Stromal cell of bone marrow (primary cell): ENCODE measurements around the gene TRIM27.
A peak's percentile ranks its signal among the peaks of the same experiment; 100 is the strongest.
"Not testable (repeated sequence)": the region's sequence is repeated elsewhere in the genome, so short reads cannot be mapped to it uniquely, and the experiment has no call there.

Experiments used
- DNase-seq: peaks from one replicate; pipeline ENCODE4 v3.0.0-alpha.2; 2012; ENCODE audit warnings: low read depth

The TRIM27 gene

GRCh38 chr6:28943223-28943556 is 19.4 kb upstream of the TRIM27 start:
- DNase-seq = no peak

DNA sequence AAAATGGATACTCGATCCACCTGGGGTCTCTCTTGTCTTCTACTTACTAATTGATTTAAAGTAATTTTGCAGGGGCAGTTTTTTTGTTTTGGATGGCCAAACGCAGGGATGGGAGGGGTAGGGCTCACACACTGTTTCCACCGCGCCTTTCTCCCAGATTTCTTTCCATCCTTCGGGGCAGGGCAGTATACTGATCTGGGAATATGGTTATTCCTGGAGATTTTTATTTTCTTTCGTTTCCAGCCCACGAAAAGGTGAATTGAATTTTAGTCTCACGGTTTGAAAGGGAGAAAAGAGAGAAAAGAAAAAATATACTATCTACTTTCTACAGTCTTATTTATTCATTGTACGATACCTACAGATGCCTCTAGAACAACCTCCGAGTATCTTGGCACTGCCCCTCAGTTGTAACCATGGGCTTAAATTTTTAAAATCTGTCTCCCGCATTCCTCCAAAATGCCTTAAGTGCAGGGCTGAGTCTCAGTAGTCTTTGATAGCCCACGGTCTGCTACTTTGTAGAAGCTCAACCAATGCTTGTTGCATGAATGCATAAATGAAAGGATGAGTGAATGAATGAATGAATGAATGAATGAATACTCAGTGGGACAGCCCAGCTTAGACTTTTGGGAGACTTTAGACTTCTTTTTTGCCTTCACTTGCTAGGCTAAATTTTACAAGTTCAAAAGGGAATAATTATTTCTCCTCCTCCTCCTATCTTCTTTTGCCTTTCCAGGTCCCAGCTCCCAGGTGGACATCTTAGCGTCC is 18.1 kb upstream of the TRIM27 start:
- no peak for DNase-seq

DNA sequence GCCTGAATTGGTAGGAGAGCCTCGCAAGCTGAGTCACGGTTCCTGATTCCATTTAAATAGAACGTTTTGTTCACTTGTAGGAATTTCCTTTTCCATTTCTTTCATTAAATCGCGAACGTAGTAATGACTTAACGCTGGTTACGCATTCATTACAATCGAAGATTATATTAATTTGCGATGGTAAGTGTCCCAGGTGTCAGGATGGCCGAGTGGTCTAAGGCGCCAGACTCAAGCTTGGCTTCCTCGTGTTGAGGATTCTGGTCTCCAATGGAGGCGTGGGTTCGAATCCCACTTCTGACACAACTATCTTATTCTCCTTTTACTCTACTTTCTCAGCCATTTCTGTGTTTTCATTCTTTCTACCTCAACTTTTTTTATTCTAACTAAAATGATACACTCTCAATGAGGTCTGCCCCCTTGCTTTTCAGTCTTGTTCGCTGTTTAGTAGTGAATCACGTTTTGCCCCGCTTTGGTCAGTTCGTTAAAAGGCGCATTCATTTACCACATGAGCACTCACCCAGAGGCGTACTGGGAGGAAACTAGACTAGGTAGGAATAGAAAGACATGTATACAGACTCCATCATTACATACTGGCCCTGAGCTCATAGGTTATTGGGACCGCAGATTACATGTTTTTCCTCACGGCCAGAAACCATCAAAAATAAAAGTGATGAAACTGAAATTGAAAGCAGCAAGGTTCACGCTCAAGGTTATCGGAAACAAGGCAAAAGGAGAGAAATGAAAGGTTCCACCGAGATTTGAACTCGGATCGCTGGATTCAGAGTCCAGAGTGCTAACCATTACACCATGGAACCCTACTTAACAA is 17.3 kb upstream of the TRIM27 start:
- peak; percentile 61 for DNase-seq

DNA sequence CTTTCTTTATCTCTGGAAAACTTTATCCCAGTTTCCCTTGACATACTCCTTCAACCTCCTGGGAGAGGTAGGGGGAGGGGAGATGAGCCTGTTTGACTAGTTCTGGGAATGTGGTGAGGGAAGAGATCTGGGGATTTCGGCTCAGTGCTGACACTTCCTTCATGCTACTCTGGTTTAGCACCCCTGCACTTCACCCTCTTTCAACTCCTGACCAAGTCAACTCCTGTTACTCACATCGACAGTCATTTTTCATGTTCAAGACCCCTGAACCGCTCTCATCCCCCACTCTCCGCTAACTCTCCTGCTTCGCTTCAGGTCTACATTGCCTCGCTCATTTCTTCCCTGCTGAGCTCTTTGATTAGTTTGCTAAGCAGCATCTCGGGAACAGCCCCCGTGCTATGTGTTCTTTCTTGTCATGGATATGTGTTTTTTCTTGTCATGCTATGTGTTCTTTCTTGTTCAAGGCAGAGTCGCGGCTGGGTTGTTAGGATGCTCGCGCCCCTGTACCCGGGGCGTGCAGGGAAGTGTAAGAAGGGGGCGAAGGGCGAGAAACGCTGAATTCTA is 16.6 kb upstream of the TRIM27 start:
- no peak for DNase-seq

DNA sequence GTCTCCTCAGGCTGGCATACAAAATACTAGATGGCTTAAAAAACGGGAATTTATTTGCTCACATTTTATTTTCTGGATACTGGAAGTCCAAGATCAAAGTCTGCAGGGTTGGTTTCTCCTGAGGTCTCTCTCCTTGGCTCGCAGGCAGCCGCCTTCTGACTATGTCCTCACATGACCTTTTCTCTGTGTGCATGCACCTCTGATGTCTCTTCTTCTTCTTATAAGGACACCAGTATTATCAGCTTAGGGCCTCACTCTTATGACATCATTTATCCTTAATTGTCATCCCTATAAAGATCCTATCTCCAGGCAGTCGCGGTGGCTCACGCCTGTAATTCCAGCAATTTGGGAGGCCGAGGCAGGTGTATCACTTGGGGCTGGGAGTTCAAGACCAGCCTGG is 9.3 kb upstream of the TRIM27 start:
- DNase-seq = no peak

GRCh38 chr6:28929887-28930620 is 6.3 kb upstream of the TRIM27 start:
- DNase-seq = no peak

GRCh38 chr6:28929339-28929738 is 5.6 kb upstream of the TRIM27 start:
- not testable (repeated sequence) for DNase-seq

GRCh38 chr6:28927846-28928245 is 4.1 kb upstream of the TRIM27 start:
- no peak for DNase-seq

DNA sequence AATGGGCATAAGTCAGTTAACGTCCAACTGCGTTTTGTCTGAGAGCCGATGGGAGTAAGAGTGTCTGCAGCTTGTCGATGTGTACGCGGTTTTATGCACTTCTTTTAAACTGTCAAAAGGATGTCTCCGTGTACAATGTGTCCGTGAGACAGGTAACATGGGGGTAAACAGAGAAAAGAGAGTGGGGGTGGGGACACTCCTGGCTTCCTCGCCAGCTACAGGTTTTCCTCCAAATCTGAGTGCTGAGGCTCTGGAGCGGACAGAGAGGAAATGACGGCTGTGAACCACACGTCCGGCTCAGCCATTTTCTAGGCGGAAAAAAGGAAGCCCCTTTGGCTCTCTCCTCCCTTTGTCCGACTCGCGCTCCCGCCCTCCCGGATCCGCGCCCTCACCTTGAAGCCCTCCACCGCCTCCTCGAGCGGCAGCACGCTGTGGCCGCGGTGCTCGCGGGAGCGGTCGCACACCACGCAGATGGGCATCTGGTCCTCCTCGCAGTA is 916 bp downstream of the TRIM27 start:
- no peak for DNase-seq

DNA sequence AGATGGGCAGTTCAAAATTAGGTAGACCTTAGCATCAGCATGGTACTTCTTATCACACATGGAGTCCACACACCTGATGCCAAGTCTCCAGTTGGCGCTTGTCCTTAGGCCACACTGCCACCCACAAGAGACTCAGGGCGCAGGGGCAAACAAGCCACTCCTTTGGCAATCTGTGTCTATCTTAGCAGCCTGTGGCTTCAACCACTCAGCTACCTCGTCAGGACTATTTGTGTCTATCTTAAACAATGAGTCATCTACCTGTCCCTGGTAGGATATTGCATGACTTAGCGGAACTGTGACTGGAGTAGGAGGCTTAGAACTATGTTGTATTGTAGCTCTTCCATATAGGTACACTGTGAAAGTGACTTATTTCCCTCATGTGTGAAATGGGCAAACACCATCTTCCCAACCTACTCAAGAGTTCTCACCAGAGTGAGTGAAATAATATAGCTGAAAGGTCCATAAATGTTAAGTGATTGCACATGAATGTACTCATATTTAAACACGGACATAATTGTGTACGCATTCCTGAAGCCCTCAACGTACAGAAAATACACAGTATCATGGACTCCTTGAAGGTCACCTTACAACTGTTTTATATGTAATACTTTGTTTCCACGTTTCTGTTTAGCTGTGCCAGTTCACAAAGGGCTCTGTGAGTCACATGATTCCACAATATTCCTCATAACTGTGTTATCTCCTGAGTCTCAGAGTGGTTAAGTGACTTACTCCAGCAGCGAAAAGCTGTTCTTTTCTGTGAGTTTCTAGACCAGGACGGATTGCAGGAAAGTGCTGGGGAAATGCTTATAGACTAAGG is 1.6 kb downstream of the TRIM27 start:
- no peak for DNase-seq

DNA sequence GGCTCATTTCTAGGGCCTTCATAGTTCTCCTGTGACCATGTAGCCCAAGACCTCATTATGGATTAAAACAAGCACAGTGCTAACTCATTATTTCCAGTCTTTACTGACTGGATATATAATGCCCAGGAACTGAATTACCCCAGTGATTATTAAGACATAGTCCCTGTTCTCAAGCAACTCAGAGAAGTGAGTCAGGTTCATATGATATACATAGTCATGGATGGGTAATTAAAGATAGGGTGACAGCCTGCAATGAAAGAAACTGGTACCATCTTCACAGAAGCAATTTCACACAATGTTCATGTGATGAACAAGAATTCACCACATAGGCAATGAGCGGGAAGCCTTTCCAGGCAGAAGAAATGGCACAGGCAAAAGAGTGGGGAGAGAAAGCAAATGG is 3.5 kb downstream of the TRIM27 start:
- DNase-seq = no peak

- no peak for DNase-seq
These were observed 8.8 kb downstream of the TRIM27 start for GRCh38 chr6:28914941-28915340.

DNA sequence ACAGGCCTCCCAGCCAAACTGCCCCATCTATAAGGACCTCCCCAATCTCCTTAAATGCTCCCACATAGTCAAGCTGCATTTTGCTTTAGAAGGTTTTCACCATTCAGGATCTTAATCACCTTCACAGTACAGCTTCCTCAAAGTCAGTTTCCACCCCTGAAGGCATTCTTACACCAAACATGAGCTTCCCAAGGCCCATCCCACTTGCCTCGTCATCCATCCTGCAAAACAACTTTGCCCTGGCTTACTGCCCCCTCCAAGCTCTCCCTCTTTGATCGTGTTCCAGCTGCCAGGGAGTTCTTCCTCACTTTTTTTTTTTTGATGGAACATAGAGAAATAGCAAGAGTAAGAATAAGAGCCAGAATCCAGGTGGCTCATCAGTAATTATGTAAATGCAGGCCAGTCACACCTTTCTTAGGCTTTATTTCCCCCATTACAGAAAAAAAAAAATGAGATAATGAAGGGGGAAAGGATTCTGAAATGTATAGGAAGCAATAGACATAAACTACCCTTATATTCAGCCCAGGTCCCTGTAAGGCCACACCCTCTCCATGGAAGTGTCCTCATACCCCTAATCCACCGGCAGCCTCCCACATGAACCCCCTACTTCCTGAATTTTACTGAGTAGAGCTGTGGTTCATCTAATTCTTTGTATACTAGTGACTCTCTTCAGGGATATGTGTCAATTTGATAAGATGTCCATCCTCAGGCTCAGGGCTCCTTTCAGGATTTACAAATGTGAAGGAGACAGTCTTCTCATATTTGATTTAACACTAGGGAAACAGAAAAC is 12.7 kb downstream of the TRIM27 start:
- no peak for DNase-seq

DNA sequence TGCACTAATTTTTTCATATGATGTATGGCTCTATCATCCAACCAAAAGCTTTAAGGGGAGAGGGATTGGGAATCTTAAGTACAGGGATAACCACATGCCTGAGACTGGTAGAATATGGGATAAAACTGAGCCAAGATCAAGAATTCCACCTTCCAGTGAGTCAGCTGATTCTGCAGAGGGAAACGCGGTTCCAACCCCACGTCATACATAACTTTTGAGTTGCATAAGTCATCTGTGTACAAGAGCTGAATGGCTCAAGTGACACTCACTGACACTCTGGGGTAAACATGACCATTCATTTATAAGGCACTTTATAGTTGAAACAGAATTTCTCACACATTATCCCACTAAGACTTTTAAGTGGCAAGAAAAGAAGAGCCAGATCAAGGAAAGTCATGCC is 16.4 kb downstream of the TRIM27 start:
- DNase-seq = peak; percentile 64

DNA sequence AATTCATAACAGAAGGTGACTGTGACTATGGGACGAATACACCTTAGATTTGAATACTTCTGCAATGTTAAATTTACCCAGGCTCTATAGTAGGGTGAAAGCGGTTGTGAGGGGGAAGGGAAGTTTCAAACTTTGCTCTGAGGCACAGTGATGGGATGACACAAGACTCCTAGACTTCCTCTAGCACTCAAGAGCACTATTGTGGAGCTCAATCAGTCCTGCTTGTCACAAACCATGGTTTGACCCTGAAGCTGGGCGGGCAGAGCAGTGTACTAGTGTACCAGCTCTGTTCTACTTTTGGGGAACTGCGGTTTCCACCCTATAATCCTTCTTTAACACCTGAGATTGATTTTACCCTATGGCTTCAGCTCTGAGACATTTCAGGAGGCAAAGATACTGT is 17.1 kb downstream of the TRIM27 start:
- DNase-seq = no peak

DNA sequence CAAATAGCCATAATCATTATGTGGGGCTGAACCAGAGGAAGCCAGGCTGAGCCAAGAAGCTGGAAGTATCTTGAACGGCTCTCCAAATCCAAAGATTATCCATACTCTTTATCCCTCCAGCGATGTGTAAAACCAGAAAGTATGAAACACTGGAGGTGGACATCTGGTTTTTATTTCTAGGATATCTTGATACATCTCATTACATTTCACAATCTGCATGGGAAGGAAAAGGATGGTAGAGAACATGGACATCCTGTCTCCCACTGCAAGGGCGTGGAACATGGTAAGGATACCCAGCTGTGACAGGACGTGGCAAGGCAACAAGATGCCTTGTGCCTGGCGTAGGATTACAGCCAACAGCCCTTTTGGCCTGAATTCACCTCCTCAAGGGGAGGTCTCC is 20.1 kb downstream of the TRIM27 start:
- DNase-seq = no peak

GRCh38 chr6:28901831-28902230 is 22.0 kb downstream of the TRIM27 start:
- no peak for DNase-seq

DNA sequence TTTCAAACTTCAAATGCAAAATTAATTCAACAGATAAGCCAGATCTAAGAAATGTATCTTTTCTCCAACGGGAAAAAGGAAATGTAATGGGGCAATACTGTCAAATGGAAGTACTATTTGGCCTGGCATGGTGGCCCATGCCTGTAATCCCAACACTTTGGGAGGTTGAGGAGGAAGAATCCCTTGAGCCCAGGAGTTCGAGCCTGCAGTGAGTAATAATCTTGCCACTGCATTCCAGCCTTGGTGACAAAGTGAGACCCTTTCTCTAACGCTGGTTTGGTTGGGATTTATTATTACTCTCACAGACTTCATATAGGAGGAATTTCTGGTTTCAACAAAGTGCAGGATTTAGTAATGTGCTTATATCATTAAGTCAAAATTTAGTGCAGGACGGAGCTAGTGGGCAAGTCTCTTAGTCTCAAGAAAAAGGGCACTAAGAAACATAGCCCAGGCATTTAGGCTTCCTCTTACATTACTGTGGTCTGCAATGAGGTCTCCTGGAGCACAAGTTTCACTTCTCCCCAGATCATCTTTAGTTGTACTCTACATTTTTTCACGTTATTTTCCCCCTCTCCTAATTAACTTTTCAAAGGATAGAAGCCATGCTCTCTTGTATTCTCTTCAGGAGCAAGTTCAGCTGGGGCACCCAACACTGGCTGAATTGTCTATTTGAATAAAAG is 23.1 kb downstream of the TRIM27 start:
- no peak for DNase-seq

GRCh38 chr6:28898710-28898965 is 25.1 kb downstream of the TRIM27 start:
- no peak for DNase-seq

- DNase-seq = no peak
These were observed 26.4 kb downstream of the TRIM27 start for GRCh38 chr6:28897369-28897745.
